GM23338 (cell line): ENCODE measurements around the gene STAC. TPM values are rescaled to one million over a fixed set of nuclear protein-coding genes. Genes with fewer than 3 reads are reported as not detected.

Experiments
- ATAC-seq: fragments of 200-7000 bp; cut with Tn5 transposase; 3 replicates; pipeline ENCODE4 v1.9.1; 2020
- DNase-seq: peaks from one replicate; pipeline ENCODE4 v3.0.0-alpha.2; 2015; ENCODE audit warnings: low spot score
- H2AFZ ChIP-seq: fragments of 200-600 bp; sonication (generic); 2 replicates; pipeline ENCODE4 v1.8.0; 2016; ENCODE audit warnings: antibody characterized with exemption, mild to moderate bottlenecking, moderate library complexity
- H3F3A ChIP-seq: fragments of 200-600 bp; sonication (generic); replicated peaks from 2 replicates; pipeline ENCODE4 v1.8.0; 2017; ENCODE audit warnings: antibody characterized with exemption, mixed run types, low read depth
- H3K27ac ChIP-seq: fragments of 200-600 bp; sonication (generic); 2 replicates; pipeline ENCODE4 v1.6.1; 2016; ENCODE audit warnings: low read depth
- H3K27me3 ChIP-seq: fragments of 200-600 bp; sonication (generic); 2 replicates; pipeline ENCODE4 v1.8.0; 2016; ENCODE audit warnings: mild to moderate bottlenecking, mixed run types, moderate library complexity; ENCODE audit not compliant: insufficient read depth
- H3K36me3 ChIP-seq: fragments of 200-600 bp; sonication (generic); 2 replicates; pipeline ENCODE4 v1.8.0; 2016; ENCODE audit warnings: mild to moderate bottlenecking; ENCODE audit not compliant: insufficient read depth
- H3K4me1 ChIP-seq: fragments of 200-600 bp; sonication (generic); 2 replicates; pipeline ENCODE4 v1.8.0; 2016; ENCODE audit warnings: mild to moderate bottlenecking, moderate library complexity; ENCODE audit not compliant: insufficient read depth
- H3K4me2 ChIP-seq: fragments of 200-600 bp; sonication (generic); 2 replicates; pipeline ENCODE4 v1.7.1; 2017; ENCODE audit warnings: mixed run types
- H3K4me3 ChIP-seq: fragments of 200-600 bp; sonication (generic); 2 replicates; pipeline ENCODE4 v1.6.1; 2016; ENCODE audit warnings: mixed run types
- H3K79me2 ChIP-seq: fragments of 200-600 bp; sonication (generic); replicated peaks from 2 replicates; pipeline ENCODE4 v1.8.0; 2017; ENCODE audit warnings: mild to moderate bottlenecking; ENCODE audit not compliant: insufficient read depth
- H3K9me2 ChIP-seq: fragments of 200-600 bp; sonication (generic); 2 replicates; pipeline ENCODE4 v1.8.0; 2017; ENCODE audit not compliant: insufficient read depth
- H4K20me1 ChIP-seq: fragments of 200-600 bp; sonication (generic); replicated peaks from 2 replicates; pipeline ENCODE4 v1.8.0; 2017; ENCODE audit warnings: mild to moderate bottlenecking; ENCODE audit not compliant: insufficient read depth
- H3K27ac Mint-ChIP-seq: 2 replicates; pipeline ENCODE4 v1.8.0; 2020; ENCODE audit warnings: inconsistent platforms, mild to moderate bottlenecking, moderate library complexity, mixed read lengths
- H3K27me3 Mint-ChIP-seq: 3 replicates; pipeline ENCODE4 v1.8.0; 2022; ENCODE audit warnings: low read depth, mild to moderate bottlenecking, moderate library complexity, mixed read lengths, inconsistent platforms; ENCODE audit not compliant: insufficient read depth, poor library complexity
- H3K36me3 Mint-ChIP-seq: 3 replicates; pipeline ENCODE4 v1.8.0; 2021; ENCODE audit warnings: low read depth, mild to moderate bottlenecking, inconsistent platforms, moderate library complexity, mixed read lengths
- H3K4me1 Mint-ChIP-seq: 3 replicates; pipeline ENCODE4 v1.8.0; 2020; ENCODE audit warnings: mild to moderate bottlenecking, inconsistent platforms, mixed read lengths
- H3K4me3 Mint-ChIP-seq: 3 replicates; pipeline ENCODE4 v1.8.0; 2021; ENCODE audit warnings: moderate library complexity, mild to moderate bottlenecking, inconsistent platforms, mixed read lengths
- H3K9me3 Mint-ChIP-seq: 3 replicates; pipeline ENCODE4 v1.8.0; 2020; ENCODE audit warnings: moderate library complexity, mild to moderate bottlenecking, inconsistent platforms, mixed read lengths
- CREB1 ChIP-seq: fragments of 250-450 bp; sonication (Bioruptor Pico); IDR thresholded peaks from 2 replicates; pipeline ENCODE4 v1.5.0; 2020; ENCODE audit warnings: low read depth, mild to moderate bottlenecking, moderate library complexity
- CTCF ChIP-seq, 2 experiments: fragments of 200-600 bp in 1 of 2; sonication (generic) in 1 of 2; conservative IDR thresholded peaks; 2 replicates each; pipeline versions ENCODE4 v1.5.1 to v1.6.1; 2016 to 2017; ENCODE audit warnings: antibody characterized with exemption in 2 of 2, low read depth in 2 of 2, mild to moderate bottlenecking in 2 of 2, moderate library complexity in 1 of 2
- ETS1 ChIP-seq: IDR thresholded peaks from 2 replicates; pipeline ENCODE4 v1.6.1; 2016; ENCODE audit warnings: antibody characterized with exemption
- EZH2 ChIP-seq: fragments of 200-600 bp; sonication (generic); IDR thresholded peaks from one replicate; pipeline ENCODE4 v1.8.0; 2017; ENCODE audit warnings: antibody characterized with exemption, mild to moderate bottlenecking, low read depth; ENCODE audit not compliant: unreplicated experiment
- EZH2phosphoT487 ChIP-seq: fragments of 200-600 bp; sonication (generic); IDR thresholded peaks from one replicate; pipeline ENCODE4 v1.8.1; 2018; ENCODE audit warnings: antibody characterized with exemption; ENCODE audit not compliant: unreplicated experiment
- JUNB ChIP-seq: IDR thresholded peaks from one replicate; pipeline ENCODE4 v1.6.1; 2016; ENCODE audit warnings: antibody characterized with exemption; ENCODE audit not compliant: unreplicated experiment
- NANOG ChIP-seq: IDR thresholded peaks from 2 replicates; pipeline ENCODE4 v1.6.1; 2016; ENCODE audit warnings: antibody characterized with exemption, borderline replicate concordance
- POLR2AphosphoS5 ChIP-seq: IDR thresholded peaks from 2 replicates; pipeline ENCODE4 v1.6.1; 2016; ENCODE audit warnings: antibody characterized with exemption, low read depth
- STAT1 ChIP-seq: IDR thresholded peaks from one replicate; pipeline ENCODE4 v1.6.1; 2016; ENCODE audit warnings: antibody characterized with exemption; ENCODE audit not compliant: unreplicated experiment
- ZNF114 ChIP-seq: fragments of 250-450 bp; sonication (Bioruptor Pico); IDR thresholded peaks from 2 replicates; pipeline ENCODE4 v1.5.0; 2020; ENCODE audit warnings: mild to moderate bottlenecking, moderate library complexity
- ZNF331 ChIP-seq: fragments of 250-450 bp; sonication (Bioruptor Pico); IDR thresholded peaks from 2 replicates; pipeline ENCODE4 v1.5.0; 2020; ENCODE audit warnings: low read depth, mild to moderate bottlenecking, moderate library complexity
- ZNF462 ChIP-seq: fragments of 250-450 bp; sonication (Bioruptor Pico); IDR thresholded peaks from 2 replicates; pipeline ENCODE4 v1.5.0; 2020; ENCODE audit warnings: mild to moderate bottlenecking, moderate library complexity
- polyA plus RNA-seq: library from polyadenylated mRNA; unstranded; fragments of >200 nt; fragmentation: Nextera tagmentation; extraction: Ambion mirVana; gene quantifications from 2 replicates; pipeline ENCODE4 v1.2.1, GENCODE V29; 2016
- total RNA-seq: library from RNA; depleted of rRNA; stranded (reverse); fragments of >200 nt; shearing (Covaris generic); gene quantifications from 2 replicates; pipeline ENCODE4 v1.2.3, GENCODE V29; 2014

Gene STAC
- total and polyA plus RNA-seq, 2 experiments from 2014 or later, result 5.6 to 22.9 TPM

- DNase-seq, result no peak
- H3K4me3 Mint-ChIP-seq, result no peak overlapping the region
- TF ChIP-seq CREB1 (CRISPR knock-in tag) (no peak), ZNF331 (CRISPR knock-in tag) (no peak), ETS1 (no peak), STAT1 (no peak), EZH2phosphoT487 (no peak), POLR2AphosphoS5 (no peak), EZH2 (no peak), CTCF (conservative IDR thresholded peaks at IDR 0.05; ENCODE audit: low read depth in 2 of 2) (no peak), ZNF114 (CRISPR knock-in tag) (no peak), JUNB (no peak), NANOG (no peak), ZNF462 (no peak)
- no peak for ATAC-seq
- Histone ChIP-seq H3K79me2 (no peaks in the 10 kb centered on the region), H4K20me1 (no peaks in the 10 kb centered on the region), H3K36me3 (no peaks in the 10 kb centered on the region; the same call in 1 of the 2 replicates), H3K4me1 (no peaks in the 10 kb centered on the region), H2AFZ (no peak overlapping the region), H3K4me2 (no peak overlapping the region), H3K9me2 (no peaks in the 10 kb centered on the region), H3K27ac (no peak overlapping the region), H3K27me3 (no peaks in the 10 kb centered on the region), H3F3A (no peaks in the 10 kb centered on the region), H3K4me3 (no peak overlapping the region)
- H3K27ac Mint-ChIP-seq, result no peak overlapping the region
- H3K36me3 Mint-ChIP-seq, result no peaks in the 10 kb centered on the region
- no peaks in the 10 kb centered on the region for H3K4me1 Mint-ChIP-seq
- H3K9me3 Mint-ChIP-seq, result no peaks in the 10 kb centered on the region
- peaks cover 2% of the 10 kb centered on the region for H3K27me3 Mint-ChIP-seq
Measured at GRCh38 chr3:36373084-36373483, 7.2 kb upstream of the STAC start.
